IMR-90 (cell line): Measurements from ENCODE around the gene GTF2A1L. TPM values are rescaled to one million over a fixed set of nuclear protein-coding genes. Genes with fewer than 3 reads are reported as not detected.

ENCODE experiments used
- ATAC-seq: fragments of 200-7000 bp; cut with Tn5 transposase; 2 replicates; pipeline ENCODE4 v1.9.1; 2020; ENCODE audit warnings: low read depth, mild to moderate bottlenecking, moderate library complexity
- BruUV-seq: library from RNA; stranded (reverse); fragments of 400-500 nt; replicated peaks from 2 replicates; lab custom pipeline; 2021; lab: Mats Ljungman, UMichigan
- CTCF ChIA-PET: fragments of 300-600 bp; formaldehyde crosslinking; extraction: SDS; loops from one replicate; lab custom pipeline; 2021; ENCODE audit warnings: antibody characterized with exemption; lab: Yijun Ruan, JAX
- POLR2A ChIA-PET: fragments of 300-600 bp; sonication (Branson Sonifier 250); formaldehyde crosslinking; loops from one replicate; lab custom pipeline; 2022; ENCODE audit warnings: antibody characterized with exemption; ENCODE audit not compliant: unreplicated experiment; lab: Charles Lee
- DNase-seq: peaks from one replicate; pipeline ENCODE4 v3.0.0; 2013
- H2AFZ ChIP-seq: replicated peaks from 2 replicates; pipeline ENCODE3; 2013; ENCODE audit warnings: low read length, mild to moderate bottlenecking; ENCODE audit not compliant: poor library complexity
- H2AK5ac ChIP-seq: 2 replicates; pipeline ENCODE4 v1.6.1; 2013; ENCODE audit warnings: low read depth, low read length, inconsistent platforms
- H2AK9ac ChIP-seq: replicated peaks from 2 replicates; pipeline ENCODE3; 2013; ENCODE audit warnings: mild to moderate bottlenecking, low read depth, low read length, moderate library complexity; ENCODE audit not compliant: poor library complexity
- H2BK120ac ChIP-seq: 2 replicates; pipeline ENCODE4 v1.6.1; 2013; ENCODE audit warnings: low read depth, low read length, inconsistent platforms
- H2BK15ac ChIP-seq: 3 replicates; pipeline ENCODE4 v1.6.1; 2013; ENCODE audit warnings: low read depth, low read length, inconsistent platforms
- H2BK20ac ChIP-seq: 2 replicates; pipeline ENCODE4 v1.6.1; 2013; ENCODE audit warnings: low read depth, mild to moderate bottlenecking, inconsistent platforms, low read length, moderate library complexity
- H2BK5ac ChIP-seq: 2 replicates; pipeline ENCODE4 v1.6.1; 2013; ENCODE audit warnings: mild to moderate bottlenecking, low read depth, low read length, inconsistent platforms; ENCODE audit not compliant: poor library complexity, severe bottlenecking
- H3K14ac ChIP-seq: replicated peaks from 2 replicates; pipeline ENCODE4 v1.6.1; 2013; ENCODE audit warnings: low read depth, low read length, inconsistent platforms
- H3K18ac ChIP-seq: 2 replicates; pipeline ENCODE4 v1.6.1; 2013; ENCODE audit warnings: low read depth, low read length, control low read depth
- H3K23ac ChIP-seq: 2 replicates; pipeline ENCODE4 v1.6.1; 2013; ENCODE audit warnings: low read depth, low read length, inconsistent platforms
- H3K27ac ChIP-seq: 2 replicates; pipeline ENCODE4 v1.5.1; 2013; ENCODE audit warnings: mild to moderate bottlenecking, control low read depth, low read length; ENCODE audit not compliant: insufficient read depth
- H3K27me3 ChIP-seq: 2 replicates; pipeline ENCODE4 v1.6.1; 2013; ENCODE audit warnings: low read length; ENCODE audit not compliant: control insufficient read depth, insufficient read depth
- H3K36me3 ChIP-seq: 2 replicates; pipeline ENCODE4 v1.6.1; 2013; ENCODE audit warnings: low read length, mixed read lengths; ENCODE audit not compliant: control insufficient read depth, insufficient read depth
- H3K4ac ChIP-seq: 2 replicates; pipeline ENCODE4 v1.6.1; 2013; ENCODE audit warnings: low read depth, low read length, inconsistent platforms
- H3K4me1 ChIP-seq: 2 replicates; pipeline ENCODE4 v1.6.1; 2013; ENCODE audit warnings: low read length, mixed read lengths; ENCODE audit not compliant: control insufficient read depth, insufficient read depth
- H3K4me2 ChIP-seq: 2 replicates; pipeline ENCODE4 v1.6.1; 2013; ENCODE audit warnings: low read depth, mild to moderate bottlenecking, control low read depth, low read length, moderate library complexity
- H3K4me3 ChIP-seq: 2 replicates; pipeline ENCODE4 v1.5.1; 2013; ENCODE audit warnings: low read depth, mild to moderate bottlenecking, control low read depth, low read length, moderate library complexity; ENCODE audit not compliant: insufficient read depth
- H3K56ac ChIP-seq: 2 replicates; pipeline ENCODE4 v1.6.1; 2013; ENCODE audit warnings: low read length, inconsistent platforms; ENCODE audit not compliant: insufficient read depth; ENCODE audit errors: extremely low read depth
- H3K79me1 ChIP-seq, 2 experiments: 2 replicates each; pipeline ENCODE4 v1.6.1; 2013; ENCODE audit warnings: low read length in 2 of 2, inconsistent platforms in 1 of 2, low read depth in 1 of 2
- H3K9ac ChIP-seq: 2 replicates; pipeline ENCODE4 v1.6.1; 2013; ENCODE audit warnings: low read depth, low read length, control low read depth
- H3K9me1 ChIP-seq: 2 replicates; pipeline ENCODE4 v1.6.1; 2013; ENCODE audit warnings: low read length, inconsistent platforms; ENCODE audit not compliant: insufficient read depth
- H3K9me3 ChIP-seq: 2 replicates; pipeline ENCODE4 v1.6.1; 2013; ENCODE audit warnings: low read length; ENCODE audit not compliant: control insufficient read depth, insufficient read depth
- H4K20me1 ChIP-seq: 2 replicates; pipeline ENCODE4 v1.6.1; 2013; ENCODE audit warnings: low read length, inconsistent platforms; ENCODE audit not compliant: insufficient read depth
- H4K5ac ChIP-seq: 2 replicates; pipeline ENCODE4 v1.6.1; 2013; ENCODE audit warnings: mild to moderate bottlenecking, low read depth, low read length, control low read depth
- H4K8ac ChIP-seq, 2 experiments: 2 replicates each; pipeline ENCODE4 v1.6.1; 2013; ENCODE audit warnings: low read depth in 2 of 2, low read length in 2 of 2, control low read depth in 1 of 2, inconsistent platforms in 1 of 2
- H4K91ac ChIP-seq: 2 replicates; pipeline ENCODE4 v1.6.1; 2013; ENCODE audit warnings: low read depth, low read length, inconsistent platforms; ENCODE audit not compliant: insufficient read depth
- BHLHE40 ChIP-seq: fragments of 150-350 bp; IDR thresholded peaks from 2 replicates; pipeline ENCODE4 v1.6.1; 2016; ENCODE audit warnings: mild to moderate bottlenecking, low read depth, low read length
- CEBPB ChIP-seq: IDR thresholded peaks from 2 replicates; pipeline ENCODE4 v1.6.1; 2012; ENCODE audit warnings: low read depth, low read length, improper control_type of control experiment
- MAFK ChIP-seq: IDR thresholded peaks from 2 replicates; pipeline ENCODE4 v1.6.1; 2012; ENCODE audit warnings: low read depth, low read length, improper control_type of control experiment
- POLR2A ChIP-seq: IDR thresholded peaks from 2 replicates; pipeline ENCODE4 v1.6.1; 2012; ENCODE audit warnings: mild to moderate bottlenecking, low read depth, low read length
- RAD21 ChIP-seq: IDR thresholded peaks from 2 replicates; pipeline ENCODE4 v1.6.1; 2012; ENCODE audit warnings: low read length, improper control_type of control experiment
- WGBS, 2 experiments: methylation state at CpG; one replicate each; pipeline versions ENCODE4 v1.1.5 to v1.1.7; 2013; ENCODE audit warnings: missing lambda C conversion rate in 2 of 2; ENCODE audit not compliant: insufficient read length in 1 of 2; ENCODE audit errors: extremely low coverage in 2 of 2; 5-methylcytosine and 5-hydroxymethylcytosine counted together
- dilution Hi-C: fragments of 300-500 bp; cut with HindIII; formaldehyde crosslinking; loops from one replicate; pipeline ENCODE4 v1.14.3; 2018; ENCODE audit warnings: low sequenced_read_pairs; ENCODE audit not compliant: unreplicated experiment
- in situ Hi-C: fragments of 300-500 bp; cut with MboI; formaldehyde crosslinking; loops from 3 replicates; pipeline ENCODE4 v1.14.3; 2019; ENCODE audit warnings: low sequenced_read_pairs, inconsistent platforms, mixed read lengths
- intact Hi-C: fragments of 100-400 bp; cut with micrococcal nuclease; formaldehyde crosslinking; loops from 2 replicates; pipeline ENCODE4 v1.10.0; 2022
- polyA plus RNA-seq, 3 experiments: library from polyadenylated mRNA; depleted of rRNA; stranded (reverse); fragments of >200 nt; gene quantifications; 2 replicates each; pipeline ENCODE4 v1.2.3, GENCODE V29; 2012; ENCODE audit warnings: low replicate concordance in 1 of 3
- total RNA-seq: library from RNA; depleted of rRNA; stranded (reverse); fragments of >200 nt; gene quantifications from 2 replicates; pipeline ENCODE4 v1.2.3, GENCODE V29; 2012
- TF ChIP-seq, protein P1 (sequence below): fragments of 150-350 bp; IDR thresholded peaks from 2 replicates; pipeline ENCODE4 v1.6.1; 2017; ENCODE audit warnings: mild to moderate bottlenecking, antibody characterized with exemption, low read length, low read depth
- TF ChIP-seq, protein P2 (sequence below): fragments of 150-350 bp; IDR thresholded peaks from 2 replicates; pipeline ENCODE4 v1.6.1; 2016; ENCODE audit warnings: low read depth, mild to moderate bottlenecking, low read length, moderate library complexity, borderline replicate concordance
- TF ChIP-seq, protein P3 (sequence below): conservative IDR thresholded peaks from 2 replicates; pipeline ENCODE4 v1.5.1; 2012; ENCODE audit warnings: mild to moderate bottlenecking, low read depth, low read length, improper control_type of control experiment

The GTF2A1L gene
- total and polyA plus RNA-seq, 2 of the 4 experiments (the other 2 are of a cell fraction) = not detected

DNA sequence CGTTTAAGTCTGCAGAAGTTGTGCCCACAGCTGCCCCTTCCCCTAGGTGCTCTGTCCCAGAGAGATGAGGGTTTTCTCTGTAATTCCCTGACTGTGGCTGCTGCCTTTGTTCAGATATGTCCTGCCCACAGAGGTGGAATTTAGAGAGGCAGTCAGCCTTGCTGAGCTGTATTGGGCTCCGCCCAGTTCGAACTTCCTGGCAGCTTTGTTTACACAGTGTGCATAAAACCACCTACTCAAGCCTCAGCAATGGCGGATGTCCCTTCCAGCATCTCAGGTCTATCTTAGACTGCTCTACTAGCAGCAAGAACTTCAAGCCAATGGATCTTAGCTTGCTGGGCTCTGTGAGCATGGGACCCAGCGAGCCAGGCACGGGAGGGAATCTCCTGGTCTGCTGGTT is 89.8 kb downstream of the GTF2A1L start:
- dilution Hi-C loops = no loop called here
- no peaks in the 10 kb centered on the region for H4K20me1 ChIP-seq
- WGBS, 2 experiments = 50% methylated on average over 2 of the region's 6 CpGs; no CpG with 5 or more reads in 1 of the 2 experiments

More for the DNA sequence above, 89.8 kb downstream of the GTF2A1L start:
- Histone ChIP-seq H3K4me1 (peaks cover 6% of the 10 kb centered on the region), H3K79me1 (no peaks in the 10 kb centered on the region), H2AFZ (peak overlapping the region; percentile 70), H2AK5ac (peak overlapping the region; percentile 69; the same call in 1 of the 2 replicates), H3K4me2 (no peak overlapping the region), H3K23ac (no peak overlapping the region), H2BK20ac (0 out of 2 replicates have a peak overlapping the region, but pooled peaks have one; percentile 36), H3K56ac (no peak overlapping the region), H3K36me3 (no peaks in the 10 kb centered on the region), H4K91ac (peak overlapping the region; percentile 33; the same call in 1 of the 2 replicates), H3K27ac (no peak overlapping the region), H3K27me3 (no peaks in the 10 kb centered on the region), H3K9me3 (peaks cover 2% of the 10 kb centered on the region; the same call in 1 of the 2 replicates), H3K18ac (peak overlapping the region; percentile 12; the same call in 1 of the 2 replicates), H3K14ac (peak overlapping the region; percentile 53; the same call in 1 of the 2 replicates), H3K9me1 (peaks cover 4% of the 10 kb centered on the region), H2BK120ac (peak overlapping the region; percentile 61), H2BK5ac (peak overlapping the region; percentile 13), H2BK15ac (peak overlapping the region; percentile 68; the same call in 1 of the 3 replicates), H4K5ac (peak overlapping the region; percentile 18; the same call in 1 of the 2 replicates), H2AK9ac (no peak overlapping the region), H3K4ac (peak overlapping the region; percentile 52), H3K9ac (no peak overlapping the region), H4K8ac (peak overlapping the region in 1 of 2 experiments; percentile 69; a peak in 1 of 4 replicates), H3K4me3 (no peak overlapping the region)
- in situ Hi-C loops = no loop called here
- ATAC-seq (no peak; the same call in 1 of the 2 replicates), DNase-seq (peak; percentile 30)
- BruUV-seq = no TSS peak
- CTCF ChIA-PET = interaction anchor here (0.9 kb wide), 1 partner anchor 148 kb away, joined by 3 read pairs; no protein-coding TSS in a partner anchor
- POLR2A ChIA-PET = no interaction called here
- TF ChIP-seq POLR2A = no peak
- TF ChIP-seq, protein P1, sequence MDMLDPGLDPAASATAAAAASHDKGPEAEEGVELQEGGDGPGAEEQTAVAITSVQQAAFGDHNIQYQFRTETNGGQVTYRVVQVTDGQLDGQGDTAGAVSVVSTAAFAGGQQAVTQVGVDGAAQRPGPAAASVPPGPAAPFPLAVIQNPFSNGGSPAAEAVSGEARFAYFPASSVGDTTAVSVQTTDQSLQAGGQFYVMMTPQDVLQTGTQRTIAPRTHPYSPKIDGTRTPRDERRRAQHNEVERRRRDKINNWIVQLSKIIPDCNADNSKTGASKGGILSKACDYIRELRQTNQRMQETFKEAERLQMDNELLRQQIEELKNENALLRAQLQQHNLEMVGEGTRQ = no peak
- TF ChIP-seq, protein P2, sequence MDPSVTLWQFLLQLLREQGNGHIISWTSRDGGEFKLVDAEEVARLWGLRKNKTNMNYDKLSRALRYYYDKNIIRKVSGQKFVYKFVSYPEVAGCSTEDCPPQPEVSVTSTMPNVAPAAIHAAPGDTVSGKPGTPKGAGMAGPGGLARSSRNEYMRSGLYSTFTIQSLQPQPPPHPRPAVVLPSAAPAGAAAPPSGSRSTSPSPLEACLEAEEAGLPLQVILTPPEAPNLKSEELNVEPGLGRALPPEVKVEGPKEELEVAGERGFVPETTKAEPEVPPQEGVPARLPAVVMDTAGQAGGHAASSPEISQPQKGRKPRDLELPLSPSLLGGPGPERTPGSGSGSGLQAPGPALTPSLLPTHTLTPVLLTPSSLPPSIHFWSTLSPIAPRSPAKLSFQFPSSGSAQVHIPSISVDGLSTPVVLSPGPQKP = no peak
- no peak for TF ChIP-seq MAFK
- TF ChIP-seq, protein P3, sequence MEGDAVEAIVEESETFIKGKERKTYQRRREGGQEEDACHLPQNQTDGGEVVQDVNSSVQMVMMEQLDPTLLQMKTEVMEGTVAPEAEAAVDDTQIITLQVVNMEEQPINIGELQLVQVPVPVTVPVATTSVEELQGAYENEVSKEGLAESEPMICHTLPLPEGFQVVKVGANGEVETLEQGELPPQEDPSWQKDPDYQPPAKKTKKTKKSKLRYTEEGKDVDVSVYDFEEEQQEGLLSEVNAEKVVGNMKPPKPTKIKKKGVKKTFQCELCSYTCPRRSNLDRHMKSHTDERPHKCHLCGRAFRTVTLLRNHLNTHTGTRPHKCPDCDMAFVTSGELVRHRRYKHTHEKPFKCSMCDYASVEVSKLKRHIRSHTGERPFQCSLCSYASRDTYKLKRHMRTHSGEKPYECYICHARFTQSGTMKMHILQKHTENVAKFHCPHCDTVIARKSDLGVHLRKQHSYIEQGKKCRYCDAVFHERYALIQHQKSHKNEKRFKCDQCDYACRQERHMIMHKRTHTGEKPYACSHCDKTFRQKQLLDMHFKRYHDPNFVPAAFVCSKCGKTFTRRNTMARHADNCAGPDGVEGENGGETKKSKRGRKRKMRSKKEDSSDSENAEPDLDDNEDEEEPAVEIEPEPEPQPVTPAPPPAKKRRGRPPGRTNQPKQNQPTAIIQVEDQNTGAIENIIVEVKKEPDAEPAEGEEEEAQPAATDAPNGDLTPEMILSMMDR = no peak
- no peak for TF ChIP-seq BHLHE40
- no peak for TF ChIP-seq CEBPB
- no peak for TF ChIP-seq RAD21
- intact Hi-C loops = no loop called here
